NCI-H146 treated with DMSO at 0.1 percent for 48 hours (cell line): Measurements from ENCODE around the gene HSP90AB1.

Source experiments
- DNase-seq: peaks from one replicate; lab custom pipeline; 2025; ENCODE audit not compliant: unreplicated experiment; lab: John Stamatoyannopoulos, UW

HSP90AB1 gene

GRCh38 chr6:44246663-44247337 is at the start of gene HSP90AB1:
TSS of gene HSP90AB1 (plus strand) at chr6:44247101. CDS start at chr6:44248630, 1,529 bp downstream.
- DNase-seq, result peak; percentile 98

- no peak for DNase-seq
Measured at GRCh38 chr6:44198684-44199083, 48.2 kb upstream of the HSP90AB1 start.

- no peak for DNase-seq
Measured at GRCh38 chr6:44199883-44200282, 47.0 kb upstream of the HSP90AB1 start.

GRCh38 chr6:44201200-44201599 is 45.7 kb upstream of the HSP90AB1 start:
- DNase-seq, result no peak

GRCh38 chr6:44201638-44202303 is 45.1 kb upstream of the HSP90AB1 start:
- no peak for DNase-seq

- no peak for DNase-seq
Measured at GRCh38 chr6:44202332-44202971, 44.4 kb upstream of the HSP90AB1 start.

GRCh38 chr6:44202972-44203750 is 43.7 kb upstream of the HSP90AB1 start:
- no peak for DNase-seq

- DNase-seq, result no peak
Measured at GRCh38 chr6:44203955-44204354, 42.9 kb upstream of the HSP90AB1 start.

GRCh38 chr6:44207966-44208365 is 38.9 kb upstream of the HSP90AB1 start:
- DNase-seq, result no peak

- no peak for DNase-seq
Measured at GRCh38 chr6:44211284-44211683, 35.6 kb upstream of the HSP90AB1 start.

- no peak for DNase-seq
Measured at GRCh38 chr6:44214307-44214706, 32.6 kb upstream of the HSP90AB1 start.

GRCh38 chr6:44216677-44217331 is 30.1 kb upstream of the HSP90AB1 start, which contains the start of gene MYMX:
TSS of gene MYMX (plus strand) at chr6:44216926. CDS start at chr6:44217472, 546 bp downstream.
- no peak for DNase-seq

GRCh38 chr6:44217332-44218143 is 29.4 kb upstream of the HSP90AB1 start:
- no peak for DNase-seq

- DNase-seq, result peak; percentile 88
Measured at GRCh38 chr6:44219053-44219814, 27.7 kb upstream of the HSP90AB1 start.

- no peak for DNase-seq
Measured at GRCh38 chr6:44219815-44220784, 26.8 kb upstream of the HSP90AB1 start.

- no peak for DNase-seq
Measured at GRCh38 chr6:44220913-44221290, 26.0 kb upstream of the HSP90AB1 start.

- DNase-seq, result peak; percentile 21
Measured at GRCh38 chr6:44221291-44221960, 25.5 kb upstream of the HSP90AB1 start.

GRCh38 chr6:44221961-44222335 is 25.0 kb upstream of the HSP90AB1 start:
- no peak for DNase-seq
